Caco-2 (cell line): Measurements from ENCODE around the gene NCKAP5. TPM values are rescaled to one million over a fixed set of nuclear protein-coding genes. Genes with fewer than 3 reads are reported as not detected.

ENCODE experiments used
- BruUV-seq: library from RNA; stranded (reverse); fragments of 400-500 nt; replicated peaks from 2 replicates; lab custom pipeline; 2021; lab: Mats Ljungman, UMichigan
- CTCF ChIA-PET: fragments of 300-600 bp; sonication (Branson Sonifier 250); formaldehyde crosslinking; loops from one replicate; lab custom pipeline; 2022; ENCODE audit warnings: antibody characterized with exemption; lab: Charles Lee
- POLR2A ChIA-PET: fragments of 300-600 bp; sonication (Branson Sonifier 250); formaldehyde crosslinking; loops from one replicate; lab custom pipeline; 2022; ENCODE audit warnings: antibody characterized with exemption; lab: Charles Lee
- DNase-seq, 2 experiments: peaks; one replicate each; pipeline versions ENCODE4 v3.0.0 to v3.0.0-alpha.2; 2020 to 2022
- H3K27me3 ChIP-seq: replicated peaks from 2 replicates; pipeline ENCODE4 v1.6.0; 2011; ENCODE audit warnings: low read length; ENCODE audit not compliant: control insufficient read depth, insufficient read depth
- H3K36me3 ChIP-seq: 2 replicates; pipeline ENCODE4 v1.5.1; 2011; ENCODE audit warnings: low read length; ENCODE audit not compliant: control insufficient read depth, insufficient read depth
- H3K4me1 ChIP-seq: fragments of 250-450 bp; sonication (Bioruptor Pico); 2 replicates; pipeline ENCODE4 v1.5.1; 2020; ENCODE audit warnings: mild to moderate bottlenecking
- H3K4me3 ChIP-seq: 2 replicates; pipeline ENCODE4 v1.5.1; 2011; ENCODE audit warnings: low read depth, mild to moderate bottlenecking, control low read depth, low read length
- H3K9me3 ChIP-seq: fragments of 250-450 bp; sonication (Bioruptor Pico); 2 replicates; pipeline ENCODE4 v1.5.1; 2020; ENCODE audit warnings: mild to moderate bottlenecking, moderate library complexity
- H3K27ac Mint-ChIP-seq: one replicate; pipeline ENCODE4 v1.8.0; 2022; ENCODE audit warnings: mixed read lengths; ENCODE audit not compliant: unreplicated experiment
- H3K27me3 Mint-ChIP-seq: one replicate; pipeline ENCODE4 v1.8.0; 2022; ENCODE audit warnings: mixed read lengths; ENCODE audit not compliant: insufficient read depth, unreplicated experiment
- H3K36me3 Mint-ChIP-seq: one replicate; pipeline ENCODE4 v1.8.0; 2022; ENCODE audit warnings: mild to moderate bottlenecking, mixed read lengths; ENCODE audit not compliant: insufficient read depth, unreplicated experiment
- H3K4me1 Mint-ChIP-seq: one replicate; pipeline ENCODE4 v1.8.0; 2022; ENCODE audit warnings: low read depth, mixed read lengths; ENCODE audit not compliant: unreplicated experiment
- H3K4me3 Mint-ChIP-seq: one replicate; pipeline ENCODE4 v1.8.0; 2022; ENCODE audit warnings: mild to moderate bottlenecking, moderate library complexity, mixed read lengths; ENCODE audit not compliant: unreplicated experiment
- H3K9me3 Mint-ChIP-seq: one replicate; pipeline ENCODE4 v1.8.0; 2022; ENCODE audit warnings: mixed read lengths; ENCODE audit not compliant: unreplicated experiment
- CTCF ChIP-seq, 2 experiments: fragments of 200-600 bp in 1 of 2; IDR thresholded peaks; 1 replicate in 1 of 2; 2 replicates in 1 of 2; pipeline versions ENCODE4 v1.5.1 to v1.8.0; 2011 to 2022; ENCODE audit warnings: antibody characterized with exemption in 1 of 2, control low read depth in 1 of 2, inconsistent platforms in 1 of 2, low read depth in 1 of 2, low read length in 1 of 2, mild to moderate bottlenecking in 1 of 2, moderate library complexity in 1 of 2; ENCODE audit not compliant: insufficient read depth in 1 of 2, severe bottlenecking in 1 of 2, unreplicated experiment in 1 of 2
- intact Hi-C: fragments of 100-400 bp; cut with micrococcal nuclease; formaldehyde crosslinking; loops from one replicate; pipeline ENCODE4 v1.10.0; 2022; ENCODE audit not compliant: unreplicated experiment
- total RNA-seq: library from RNA; stranded (reverse); gene quantifications from 2 replicates; pipeline ENCODE4 v1.2.3, GENCODE V29; 2022

The NCKAP5 gene
- total RNA-seq, 1 experiment from 2014 or later, result 3.8 TPM

- Mint-ChIP-seq H3K4me3 (no peak overlapping the region), H3K36me3 (no peaks in the 10 kb centered on the region), H3K27ac (no peak overlapping the region), H3K9me3 (peaks cover 22% of the 10 kb centered on the region), H3K4me1 (peaks cover 45% of the 10 kb centered on the region), H3K27me3 (no peaks in the 10 kb centered on the region)
- Histone ChIP-seq H3K27me3 (no peaks in the 10 kb centered on the region), H3K4me3 (no peak overlapping the region), H3K36me3 (no peaks in the 10 kb centered on the region), H3K9me3 (peaks cover 12% of the 10 kb centered on the region; the same call in 1 of the 2 replicates), H3K4me1 (peaks cover 39% of the 10 kb centered on the region)
- DNase-seq, result no peak
- intact Hi-C loops, result no loop called here
- ChIA-PET POLR2A (no interaction called here), CTCF (no interaction called here)
- BruUV-seq, result no TSS peak
- no peak for TF ChIP-seq CTCF (IDR thresholded peaks at IDR 0.05; ENCODE audit: insufficient read depth in 1 of 2, low read depth in 1 of 2, low read length in 1 of 2, severe bottlenecking in 1 of 2, unreplicated experiment in 1 of 2)
These were observed 809.3 kb downstream of the NCKAP5 start for GRCh38 chr2:132758995-132759394.

- no peaks in the 10 kb centered on the region for H3K36me3 ChIP-seq
- Mint-ChIP-seq H3K36me3 (no peaks in the 10 kb centered on the region), H3K4me3 (no peak overlapping the region), H3K9me3 (peaks cover 15% of the 10 kb centered on the region), H3K27me3 (no peaks in the 10 kb centered on the region), H3K4me1 (peaks cover 36% of the 10 kb centered on the region), H3K27ac (peak overlapping the region; percentile 7)
- H3K27me3 ChIP-seq, result no peaks in the 10 kb centered on the region
- peaks cover 39% of the 10 kb centered on the region for H3K4me1 ChIP-seq
- peaks cover 12% of the 10 kb centered on the region; the same call in 1 of the 2 replicates for H3K9me3 ChIP-seq
- H3K4me3 ChIP-seq, result no peak overlapping the region
- ChIA-PET CTCF (interaction anchor here (0.8 kb wide), 1 partner anchor 210 kb away, joined by 3 read pairs; no protein-coding TSS in a partner anchor), POLR2A (no interaction called here)
- no TSS peak for BruUV-seq
- DNase-seq, result no peak
- intact Hi-C loops, result no loop called here
- no peak for TF ChIP-seq CTCF (IDR thresholded peaks at IDR 0.05; ENCODE audit: insufficient read depth in 1 of 2, low read depth in 1 of 2, low read length in 1 of 2, severe bottlenecking in 1 of 2, unreplicated experiment in 1 of 2)
These were observed 810.6 kb downstream of the NCKAP5 start for GRCh38 chr2:132757676-132758075.

- H3K4me1 Mint-ChIP-seq, result peaks cover 32% of the 10 kb centered on the region
- no peaks in the 10 kb centered on the region for H3K27me3 ChIP-seq
- CTCF ChIA-PET, result no interaction called here
- H3K4me3 ChIP-seq, result no peak overlapping the region
- no TSS peak for BruUV-seq
- H3K4me1 ChIP-seq, result peaks cover 37% of the 10 kb centered on the region
- POLR2A ChIA-PET, result no interaction called here
- no peak for DNase-seq
- TF ChIP-seq CTCF (IDR thresholded peaks at IDR 0.05; ENCODE audit: insufficient read depth in 1 of 2, low read depth in 1 of 2, low read length in 1 of 2, severe bottlenecking in 1 of 2, unreplicated experiment in 1 of 2), result no peak
- H3K9me3 ChIP-seq, result peaks cover 12% of the 10 kb centered on the region; the same call in 1 of the 2 replicates
- H3K27me3 Mint-ChIP-seq, result no peaks in the 10 kb centered on the region
- no peaks in the 10 kb centered on the region for H3K36me3 ChIP-seq
- peak overlapping the region; percentile 7 for H3K27ac Mint-ChIP-seq
- peaks cover 10% of the 10 kb centered on the region for H3K9me3 Mint-ChIP-seq
- no peak overlapping the region for H3K4me3 Mint-ChIP-seq
- H3K36me3 Mint-ChIP-seq, result no peaks in the 10 kb centered on the region
- intact Hi-C loops, result no loop called here
These were observed 811.2 kb downstream of the NCKAP5 start for GRCh38 chr2:132757002-132757589.
